SH-SY5Y (cell line): ENCODE results near the gene RBM3.

Source experiments
- GATA2 ChIP-seq: IDR thresholded peaks from 2 replicates; pipeline ENCODE4 v1.6.1; 2011; ENCODE audit warnings: mild to moderate bottlenecking, low read depth, low read length
- GATA3 ChIP-seq: IDR thresholded peaks from 2 replicates; pipeline ENCODE4 v1.6.1; 2011; ENCODE audit warnings: low read depth, mild to moderate bottlenecking, low read length, moderate library complexity

Gene RBM3

GRCh38 chrX:48560681-48561080, 13.6 kb upstream of the RBM3 start:
- TF ChIP-seq GATA3, result no peak

DNA sequence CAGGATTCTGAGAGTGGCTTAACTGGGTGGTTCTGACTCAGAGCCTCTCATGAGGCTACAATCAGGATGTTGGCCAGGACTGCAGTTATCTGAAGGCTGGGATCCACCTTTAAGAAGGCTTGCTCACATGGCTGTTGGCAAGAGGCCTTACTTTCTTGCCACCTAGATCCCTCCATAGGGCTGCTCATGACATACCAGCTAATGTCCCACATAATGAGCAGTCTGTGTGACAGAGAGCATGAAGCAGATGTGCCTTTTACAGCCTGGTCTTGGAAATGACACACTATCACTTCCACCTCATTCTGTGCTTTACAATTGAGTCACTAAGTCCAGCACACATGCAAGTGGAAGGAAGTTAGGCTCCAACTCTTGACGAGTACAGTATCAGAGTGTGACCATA, 4.3 kb upstream of the RBM3 start:
- TF ChIP-seq GATA2 (no peak), GATA3 (no peak)

GRCh38 chrX:48573690-48574269, 504 bp upstream of the RBM3 start:
- TF ChIP-seq GATA3, result no peak
- no peak for TF ChIP-seq GATA2

DNA sequence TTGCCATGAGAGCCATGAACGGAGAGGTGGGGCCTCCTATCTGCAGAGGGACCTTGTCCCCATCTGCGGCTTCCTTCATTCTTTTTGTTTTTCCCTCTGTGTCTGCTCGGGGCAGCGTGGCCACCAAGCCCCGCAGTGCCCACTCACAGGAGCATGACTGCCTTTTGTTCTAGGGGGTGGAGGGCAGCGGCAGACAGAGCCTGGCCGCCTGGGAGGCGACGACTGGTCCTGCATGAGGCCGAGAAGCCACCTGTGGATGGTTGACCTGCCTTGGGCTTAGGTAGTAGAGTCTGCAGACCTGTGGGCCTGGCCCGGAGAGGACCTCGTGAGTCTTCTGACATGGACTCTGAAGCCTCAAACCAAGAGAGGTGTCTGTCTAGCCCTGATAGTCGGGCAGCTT, 1.4 kb downstream of the RBM3 start:
- TF ChIP-seq GATA2 (no peak), GATA3 (no peak)

DNA sequence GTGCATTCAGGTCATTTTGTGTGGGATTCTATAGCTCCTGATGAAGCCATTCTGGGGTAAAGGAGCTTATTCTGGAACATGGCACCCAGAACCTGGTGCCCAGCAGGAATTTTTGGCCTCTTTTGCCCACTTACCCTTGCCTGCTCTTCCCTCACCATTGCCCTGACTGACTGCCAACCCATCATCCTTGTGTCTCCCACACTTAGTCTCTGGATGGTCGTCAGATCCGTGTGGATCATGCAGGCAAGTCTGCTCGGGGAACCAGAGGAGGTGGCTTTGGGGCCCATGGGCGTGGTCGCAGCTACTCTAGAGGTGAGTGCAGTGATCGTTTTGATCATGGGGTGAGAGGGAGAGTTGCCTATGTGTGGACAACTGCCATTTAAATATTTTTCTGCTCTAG, 1.8 kb downstream of the RBM3 start:
- TF ChIP-seq GATA3 (no peak), GATA2 (no peak)

DNA sequence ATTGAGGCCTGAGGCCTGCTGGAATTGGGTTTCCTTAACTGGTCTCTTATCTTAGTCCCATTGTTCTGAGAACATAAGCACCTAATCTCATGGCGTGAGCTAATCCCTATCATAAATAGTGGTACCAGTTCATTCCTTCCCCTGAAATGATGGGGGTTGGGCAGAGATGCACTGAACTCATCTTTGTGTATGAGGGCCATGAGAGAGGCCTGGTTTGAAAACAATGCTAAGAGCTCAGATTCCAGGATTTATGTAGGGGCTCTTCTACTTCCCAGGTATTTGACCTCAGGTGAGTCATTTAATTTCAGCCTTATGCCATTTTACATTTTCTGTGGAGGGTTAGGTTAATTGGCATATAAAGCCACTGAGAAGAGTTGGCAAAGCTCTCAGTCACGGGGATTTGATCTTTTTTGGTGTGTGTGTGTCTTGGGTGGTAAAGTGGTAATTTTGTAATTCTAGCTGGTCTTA, 4.4 kb downstream of the RBM3 start:
- no peak for TF ChIP-seq GATA2
- TF ChIP-seq GATA3, result no peak

- no peak for TF ChIP-seq GATA2
- TF ChIP-seq GATA3, result no peak
Measured at GRCh38 chrX:48579259-48579658, 5.0 kb downstream of the RBM3 start.

DNA sequence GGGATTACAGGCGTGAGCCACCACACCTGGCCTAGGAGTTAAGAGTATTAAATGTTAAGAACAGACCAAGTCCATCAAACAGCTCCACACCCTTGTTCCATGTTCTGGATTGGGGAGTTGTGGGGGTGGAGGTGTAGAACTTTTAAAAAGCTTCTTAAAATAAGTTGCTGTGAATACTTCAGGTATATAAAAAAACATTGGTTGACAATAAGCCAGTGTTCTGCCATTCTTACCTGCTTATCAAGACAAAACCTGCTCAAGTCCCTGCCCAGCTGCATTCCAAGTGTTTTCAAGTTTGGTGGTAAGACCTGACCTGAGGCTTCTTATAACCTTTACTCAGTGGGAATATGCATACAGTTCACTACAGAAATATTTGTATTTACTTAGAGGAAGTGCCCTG, 6.4 kb downstream of the RBM3 start:
- no peak for TF ChIP-seq GATA3
- TF ChIP-seq GATA2, result no peak

DNA sequence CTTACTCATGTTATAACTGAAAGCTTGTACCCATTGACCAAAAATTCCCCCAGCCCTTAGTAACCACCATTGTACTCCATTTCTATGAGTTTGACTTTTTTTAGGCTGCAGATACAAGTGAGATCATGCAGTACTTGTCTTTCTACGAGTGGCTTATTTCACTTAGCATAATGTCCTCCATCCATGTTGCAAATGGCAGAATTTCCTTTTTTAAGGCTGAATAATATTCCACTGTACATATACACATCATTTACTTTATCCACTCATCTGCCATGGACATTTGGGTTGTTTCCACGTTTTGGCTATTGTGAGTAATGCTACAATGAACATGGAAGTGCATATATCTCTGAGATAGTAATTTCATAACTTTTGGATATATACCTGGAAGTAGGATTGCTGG, 10.4 kb downstream of the RBM3 start:
- TF ChIP-seq GATA2, result no peak

DNA sequence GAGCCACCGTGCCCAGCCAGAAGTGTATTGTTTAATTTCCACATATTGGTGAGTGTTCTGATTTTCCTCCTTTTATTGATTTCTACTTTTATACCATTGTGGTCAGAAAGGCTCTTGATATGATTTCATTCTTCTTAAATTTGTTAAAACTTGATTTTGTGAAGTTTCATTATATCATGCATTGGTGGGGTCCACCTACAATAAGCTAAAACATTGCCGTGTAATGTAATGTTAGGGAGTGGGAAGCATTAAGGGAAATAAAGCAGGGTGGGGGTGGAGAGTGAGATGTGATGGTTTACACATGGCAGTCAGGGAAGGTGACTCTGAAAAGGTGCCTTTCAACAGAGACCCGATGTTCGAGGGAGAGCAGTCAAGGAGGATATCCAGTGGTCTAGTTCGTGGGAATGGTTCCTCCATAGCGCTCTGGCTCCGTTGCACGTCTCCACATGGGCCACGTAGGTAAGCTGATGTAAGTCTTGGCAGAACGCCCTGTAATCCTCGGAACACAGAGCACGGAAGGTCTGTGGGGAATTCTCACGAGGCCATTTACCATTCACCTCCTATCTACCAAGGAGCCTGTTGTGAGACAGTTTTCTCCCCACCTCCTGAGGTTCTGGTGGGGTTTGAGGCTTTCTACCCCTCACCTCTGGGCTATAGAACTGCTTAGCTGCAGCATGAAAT, 15.3 kb downstream of the RBM3 start:
- TF ChIP-seq GATA2 (no peak), GATA3 (no peak)

GRCh38 chrX:48590203-48591103, 16.2 kb downstream of the RBM3 start:
- TF ChIP-seq GATA3, result no peak
- TF ChIP-seq GATA2, result no peak

DNA sequence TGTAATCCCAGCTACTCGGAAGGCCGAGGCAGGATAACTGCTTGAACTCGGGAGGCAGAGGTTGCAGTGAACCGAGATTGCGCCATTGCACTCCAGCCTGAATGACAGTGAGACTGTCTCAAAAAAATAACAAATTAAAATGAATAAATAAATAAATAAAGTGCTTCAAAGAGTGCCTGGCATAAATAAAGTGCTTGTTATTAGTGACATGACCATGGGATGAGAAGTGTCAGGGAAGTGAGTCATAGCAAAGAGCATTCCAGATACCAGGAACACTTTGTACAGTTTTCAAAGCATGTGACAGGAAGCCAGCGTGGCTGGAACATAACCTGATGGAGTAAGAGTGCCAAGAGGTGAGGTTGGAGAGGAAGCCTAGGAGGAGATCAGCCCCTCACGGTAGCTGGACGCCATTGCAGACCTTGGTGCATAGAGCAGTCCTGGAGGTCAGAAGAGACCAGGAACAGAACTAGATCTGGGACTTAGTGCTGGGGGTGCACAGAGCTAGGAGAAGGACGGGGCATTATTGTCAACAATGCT, 17.0 kb downstream of the RBM3 start:
- TF ChIP-seq GATA3, result no peak
- no peak for TF ChIP-seq GATA2

DNA sequence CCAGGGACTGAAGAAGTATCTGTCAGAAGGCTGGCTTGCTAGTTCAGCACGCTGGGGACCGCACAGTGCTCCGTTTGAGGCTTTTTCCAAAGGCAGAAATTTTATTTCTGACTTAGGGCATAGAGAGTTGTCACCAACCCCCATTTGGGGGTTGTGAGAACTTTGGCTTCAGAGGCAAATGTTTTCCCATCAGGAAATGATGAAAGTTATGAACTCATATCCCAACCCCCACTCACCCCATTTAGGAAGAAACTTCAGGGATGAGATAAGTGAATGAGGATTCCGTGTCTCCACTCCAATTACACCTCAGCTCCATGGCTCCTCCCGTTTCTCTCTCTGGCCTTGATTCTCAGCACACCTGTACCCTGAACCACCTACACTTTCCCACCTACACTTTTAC, 18.7 kb downstream of the RBM3 start:
- TF ChIP-seq GATA2 (no peak), GATA3 (no peak)

GRCh38 chrX:48595929-48596328, 21.6 kb downstream of the RBM3 start:
- TF ChIP-seq GATA2 (no peak), GATA3 (no peak)
